Mammary epithelial cell (primary cell): Measurements from ENCODE around the gene COL25A1.

Experiments used
- EZH2 ChIP-seq: IDR thresholded peaks from 2 replicates; pipeline ENCODE4 v1.6.1; 2012; ENCODE audit warnings: low read length, inconsistent platforms, borderline replicate concordance
- TF ChIP-seq, protein P1 (sequence below), 2 donors: IDR thresholded peaks in 1 of 2; conservative IDR thresholded peaks in 1 of 2; 2 replicates each; pipeline ENCODE4 v1.5.1; 2011 to 2012; ENCODE audit warnings: inconsistent platforms in 2 of 2, low read length in 2 of 2, mild to moderate bottlenecking in 2 of 2, control low read depth in 1 of 2, low read depth in 1 of 2; ENCODE audit not compliant: insufficient read depth in 1 of 2; ENCODE audit errors: extremely low read depth in 1 of 2

- TF ChIP-seq, protein P1, sequence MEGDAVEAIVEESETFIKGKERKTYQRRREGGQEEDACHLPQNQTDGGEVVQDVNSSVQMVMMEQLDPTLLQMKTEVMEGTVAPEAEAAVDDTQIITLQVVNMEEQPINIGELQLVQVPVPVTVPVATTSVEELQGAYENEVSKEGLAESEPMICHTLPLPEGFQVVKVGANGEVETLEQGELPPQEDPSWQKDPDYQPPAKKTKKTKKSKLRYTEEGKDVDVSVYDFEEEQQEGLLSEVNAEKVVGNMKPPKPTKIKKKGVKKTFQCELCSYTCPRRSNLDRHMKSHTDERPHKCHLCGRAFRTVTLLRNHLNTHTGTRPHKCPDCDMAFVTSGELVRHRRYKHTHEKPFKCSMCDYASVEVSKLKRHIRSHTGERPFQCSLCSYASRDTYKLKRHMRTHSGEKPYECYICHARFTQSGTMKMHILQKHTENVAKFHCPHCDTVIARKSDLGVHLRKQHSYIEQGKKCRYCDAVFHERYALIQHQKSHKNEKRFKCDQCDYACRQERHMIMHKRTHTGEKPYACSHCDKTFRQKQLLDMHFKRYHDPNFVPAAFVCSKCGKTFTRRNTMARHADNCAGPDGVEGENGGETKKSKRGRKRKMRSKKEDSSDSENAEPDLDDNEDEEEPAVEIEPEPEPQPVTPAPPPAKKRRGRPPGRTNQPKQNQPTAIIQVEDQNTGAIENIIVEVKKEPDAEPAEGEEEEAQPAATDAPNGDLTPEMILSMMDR (conservative IDR thresholded peaks at IDR 0.05 in 1 of 2, IDR thresholded peaks at IDR 0.05 in 1 of 2; ENCODE audit: extremely low read depth in 1 of 2, insufficient read depth in 1 of 2, low read depth in 1 of 2, low read length in 2 of 2): no peak
- TF ChIP-seq EZH2: no peak
These were observed 89.4 kb downstream of the COL25A1 start for GRCh38 chr4:109213056-109213455.
